Glutamatergic neuron (in vitro differentiated cells): ENCODE measurements around the gene AIF1. TPM values are rescaled to one million over a fixed set of nuclear protein-coding genes. Genes with fewer than 3 reads are reported as not detected.

Source experiments
- DNase-seq: peaks from one replicate; pipeline ENCODE4 v3.0.0; 2022
- H3K27ac Mint-ChIP-seq: one replicate; pipeline ENCODE4 v1.8.0; 2020; ENCODE audit warnings: mild to moderate bottlenecking, mixed read lengths, inconsistent platforms; ENCODE audit not compliant: unreplicated experiment
- H3K27me3 Mint-ChIP-seq: one replicate; pipeline ENCODE4 v1.8.0; 2020; ENCODE audit warnings: mild to moderate bottlenecking, moderate library complexity, mixed read lengths, inconsistent platforms; ENCODE audit not compliant: unreplicated experiment
- H3K36me3 Mint-ChIP-seq: one replicate; pipeline ENCODE4 v1.8.0; 2020; ENCODE audit warnings: mild to moderate bottlenecking, mixed read lengths, inconsistent platforms; ENCODE audit not compliant: unreplicated experiment
- H3K4me1 Mint-ChIP-seq: one replicate; pipeline ENCODE4 v1.8.0; 2020; ENCODE audit warnings: mild to moderate bottlenecking, low read depth, mixed read lengths, inconsistent platforms; ENCODE audit not compliant: unreplicated experiment
- H3K4me3 Mint-ChIP-seq: one replicate; pipeline ENCODE4 v1.8.0; 2020; ENCODE audit warnings: mild to moderate bottlenecking, mixed read lengths, inconsistent platforms; ENCODE audit not compliant: unreplicated experiment
- H3K9me3 Mint-ChIP-seq: one replicate; pipeline ENCODE4 v1.8.0; 2020; ENCODE audit warnings: mild to moderate bottlenecking, moderate library complexity, mixed read lengths, inconsistent platforms; ENCODE audit not compliant: unreplicated experiment
- CTCF ChIP-seq: fragments of 200-600 bp; sonication (generic); IDR thresholded peaks from one replicate; pipeline ENCODE4 v1.5.0; 2021; ENCODE audit not compliant: partially characterized antibody, unreplicated experiment
- total RNA-seq: library from RNA; stranded (reverse); fragmentation: NEBNext Ultra II Directional; extraction: Animal tissue kit (Norgen Biotek cat#: 25700); gene quantifications from one replicate; pipeline ENCODE4 v1.2.1, GENCODE V29; 2021; ENCODE audit not compliant: unreplicated experiment

The AIF1 gene
- total RNA-seq, 1 donor from 2014 or later = not detected

GRCh38 chr6:31652925-31653724, 38.1 kb downstream of the AIF1 start:
- peaks cover 16% of the 10 kb centered on the region for H3K4me1 Mint-ChIP-seq
- H3K4me3 Mint-ChIP-seq = peak overlapping the region; percentile 93
- no peak for TF ChIP-seq CTCF
- peaks cover 15% of the 10 kb centered on the region for H3K9me3 Mint-ChIP-seq
- peak overlapping the region; percentile 99 for H3K27ac Mint-ChIP-seq
- H3K27me3 Mint-ChIP-seq = peaks cover 20% of the 10 kb centered on the region
- H3K36me3 Mint-ChIP-seq = peaks cover 4% of the 10 kb centered on the region
- peak; percentile 78 for DNase-seq

DNA sequence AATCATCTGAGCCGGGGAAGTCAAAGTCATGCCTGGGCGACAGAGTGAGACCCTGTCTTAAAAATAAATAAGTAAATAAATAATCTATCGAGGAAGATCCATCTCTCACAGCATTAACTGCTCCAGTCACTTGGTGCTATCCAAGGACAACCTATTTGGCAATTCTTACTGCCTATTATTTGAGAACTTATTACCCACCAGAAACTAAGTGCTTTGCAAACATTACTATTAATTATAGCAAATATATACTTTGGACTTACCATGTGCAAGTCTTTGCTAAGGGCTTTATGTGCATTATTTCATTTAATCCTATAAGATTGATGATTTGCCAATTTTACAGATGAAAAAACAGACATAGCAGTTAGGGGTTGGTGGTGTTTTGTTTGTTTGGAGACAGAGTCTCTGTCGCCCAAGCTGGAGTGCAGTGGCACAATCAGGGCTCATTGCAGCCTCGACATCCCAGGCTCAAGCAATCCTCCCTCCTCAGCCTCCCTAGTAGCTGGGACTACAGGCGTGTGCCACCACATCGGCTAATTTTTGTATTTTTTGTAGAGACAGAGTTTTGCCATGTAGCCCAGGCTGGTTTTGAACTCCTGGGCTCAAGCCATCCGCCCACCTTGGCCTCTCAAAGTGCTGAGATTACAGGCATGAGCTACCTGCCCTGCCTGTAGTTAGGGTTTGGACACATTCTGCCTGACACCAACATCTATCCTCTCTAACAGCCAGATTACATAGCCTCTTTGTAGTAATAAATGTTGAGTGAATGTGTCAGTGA, 39.7 kb downstream of the AIF1 start:
- TF ChIP-seq CTCF = no peak
- peaks cover 14% of the 10 kb centered on the region for H3K9me3 Mint-ChIP-seq
- H3K27ac Mint-ChIP-seq = no peak overlapping the region
- H3K36me3 Mint-ChIP-seq = peaks cover 4% of the 10 kb centered on the region
- H3K4me1 Mint-ChIP-seq = peaks cover 20% of the 10 kb centered on the region
- DNase-seq = no peak
- H3K4me3 Mint-ChIP-seq = peak overlapping the region; percentile 38
- peaks cover 23% of the 10 kb centered on the region for H3K27me3 Mint-ChIP-seq

DNA sequence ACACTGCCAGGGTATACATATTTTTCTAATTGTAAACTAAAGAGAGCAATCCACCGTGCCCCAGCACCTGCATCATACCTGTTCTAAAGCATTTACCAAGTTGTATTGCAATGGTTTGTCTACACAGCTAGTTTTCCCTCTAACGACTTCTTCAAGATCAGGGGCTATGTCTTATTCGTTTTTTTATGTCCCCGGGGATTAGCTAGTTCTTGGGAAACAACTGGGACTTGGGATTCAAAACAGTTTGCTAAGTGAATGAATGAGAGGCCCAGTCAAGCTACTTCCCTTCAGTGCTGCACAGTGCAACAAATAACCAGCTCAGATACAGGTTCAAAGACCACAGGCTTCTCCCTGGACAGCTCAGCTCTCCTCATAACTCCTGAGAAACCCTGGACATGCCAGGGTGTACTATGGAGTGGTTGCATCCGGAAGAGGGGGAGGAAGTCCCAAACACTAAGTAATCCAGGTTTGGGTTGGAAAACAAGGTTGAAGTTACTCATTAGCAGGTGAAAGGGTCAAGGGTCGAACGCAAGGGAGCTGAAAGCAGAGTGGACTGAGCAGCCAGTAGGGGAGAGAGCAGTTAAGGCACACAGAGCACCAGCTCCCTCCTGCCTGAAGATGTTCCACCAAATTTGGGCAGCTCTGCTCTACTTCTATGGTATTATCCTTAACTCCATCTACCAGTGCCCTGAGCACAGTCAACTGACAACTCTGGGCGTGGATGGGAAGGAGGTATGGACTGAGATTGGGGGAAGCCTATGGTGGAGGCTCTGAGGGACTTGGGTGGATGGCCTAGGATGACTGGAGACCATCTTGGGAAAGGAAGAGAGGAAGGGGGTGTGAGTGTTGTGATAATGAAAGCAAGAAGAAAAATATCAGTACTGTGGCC, 40.6 kb downstream of the AIF1 start, which contains the start of gene APOM:
Gene APOM (plus strand): TSS at position 546 of the 889 bp plus-strand sequence. CDS start 73 bp downstream, at position 619.
- Mint-ChIP-seq H3K4me1 (peaks cover 18% of the 10 kb centered on the region), H3K9me3 (peaks cover 14% of the 10 kb centered on the region), H3K36me3 (peaks cover 4% of the 10 kb centered on the region), H3K27ac (no peak within 1 kb of the TSS), H3K4me3 (peak within 1 kb of the TSS; percentile 61), H3K27me3 (peaks cover 23% of the 10 kb centered on the region)
- no peak for TF ChIP-seq CTCF
- DNase-seq = no peak

GRCh38 chr6:31657406-31658157, 42.5 kb downstream of the AIF1 start:
- no peak for TF ChIP-seq CTCF
- H3K4me1 Mint-ChIP-seq = peaks cover 19% of the 10 kb centered on the region
- peaks cover 4% of the 10 kb centered on the region for H3K36me3 Mint-ChIP-seq
- H3K4me3 Mint-ChIP-seq = peak overlapping the region; percentile 93
- peaks cover 16% of the 10 kb centered on the region for H3K27me3 Mint-ChIP-seq
- peak overlapping the region; percentile 17 for H3K27ac Mint-ChIP-seq
- DNase-seq = no peak
- peaks cover 2% of the 10 kb centered on the region for H3K9me3 Mint-ChIP-seq
